Measurements from ENCODE around the gene PXMP4.
A peak's percentile ranks its signal among the peaks of the same experiment; 100 is the strongest.

The PXMP4 gene

GRCh38 chr20:33731693-33732165, 11.6 kb upstream of the PXMP4 start, which contains the start of gene ZNF341:
ZNF341 (plus strand) TSS chr20:33731996; CDS start chr20:33732022, 26 bp downstream.
- peak; percentile 77 for DNase-seq

GRCh38 chr20:33730946-33731692, 11.0 kb upstream of the PXMP4 start:
- DNase-seq = no peak

GRCh38 chr20:33729101-33729500, 9.0 kb upstream of the PXMP4 start:
- no peak for DNase-seq

GRCh38 chr20:33728463-33728862, 8.4 kb upstream of the PXMP4 start:
- no peak for DNase-seq

- DNase-seq = no peak
Observed at GRCh38 chr20:33727806-33728205, 7.7 kb upstream of the PXMP4 start.

DNA sequence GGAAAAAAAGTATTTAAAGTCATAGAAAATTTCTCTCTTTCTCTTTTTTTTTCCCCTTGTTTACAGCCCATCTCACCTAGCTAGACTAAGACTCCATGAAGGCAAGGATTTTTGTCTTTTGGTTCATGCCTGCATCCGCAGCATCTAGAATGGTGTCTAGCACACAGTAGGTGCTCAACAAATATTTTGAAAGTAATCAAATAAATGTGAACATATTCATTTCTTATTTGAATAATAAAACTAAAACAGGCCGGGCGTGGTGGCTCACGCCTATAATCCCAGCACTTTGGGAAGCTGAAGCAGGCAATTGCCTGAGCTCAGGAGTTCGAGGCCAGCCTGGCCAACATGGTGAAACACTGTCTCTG, 7.0 kb upstream of the PXMP4 start:
- no peak for DNase-seq

DNA sequence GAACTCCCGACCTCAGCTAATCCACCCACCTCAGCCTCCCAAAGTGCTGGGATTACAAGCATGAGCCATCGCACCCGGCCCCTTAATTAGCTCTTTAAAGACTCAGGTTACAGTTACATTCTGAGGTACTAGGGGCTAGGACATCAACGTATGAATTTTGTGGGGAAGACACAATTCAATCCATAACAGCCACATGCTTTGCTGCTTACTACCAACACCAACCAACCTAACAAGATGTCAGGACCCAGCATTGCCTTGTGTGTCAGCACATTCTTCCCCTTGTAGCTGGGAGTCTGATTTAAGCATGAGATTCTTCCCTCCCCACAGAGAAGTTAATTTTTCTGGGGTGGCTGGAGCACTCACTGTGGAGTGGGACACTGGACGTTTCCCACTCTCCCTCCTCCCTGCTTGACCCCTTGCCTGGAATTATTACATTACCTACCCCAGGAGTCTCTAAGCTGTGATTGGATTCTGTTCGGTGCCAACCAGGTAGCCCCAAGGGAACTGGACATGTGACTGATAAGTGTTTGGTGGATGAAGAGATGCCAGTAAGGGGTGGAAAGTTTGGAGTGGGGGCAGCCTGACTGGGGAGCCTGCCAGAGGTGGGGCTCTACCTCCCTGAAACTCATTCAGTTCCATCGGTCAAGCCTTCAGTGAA, 5.6 kb upstream of the PXMP4 start:
- no peak for DNase-seq

DNA sequence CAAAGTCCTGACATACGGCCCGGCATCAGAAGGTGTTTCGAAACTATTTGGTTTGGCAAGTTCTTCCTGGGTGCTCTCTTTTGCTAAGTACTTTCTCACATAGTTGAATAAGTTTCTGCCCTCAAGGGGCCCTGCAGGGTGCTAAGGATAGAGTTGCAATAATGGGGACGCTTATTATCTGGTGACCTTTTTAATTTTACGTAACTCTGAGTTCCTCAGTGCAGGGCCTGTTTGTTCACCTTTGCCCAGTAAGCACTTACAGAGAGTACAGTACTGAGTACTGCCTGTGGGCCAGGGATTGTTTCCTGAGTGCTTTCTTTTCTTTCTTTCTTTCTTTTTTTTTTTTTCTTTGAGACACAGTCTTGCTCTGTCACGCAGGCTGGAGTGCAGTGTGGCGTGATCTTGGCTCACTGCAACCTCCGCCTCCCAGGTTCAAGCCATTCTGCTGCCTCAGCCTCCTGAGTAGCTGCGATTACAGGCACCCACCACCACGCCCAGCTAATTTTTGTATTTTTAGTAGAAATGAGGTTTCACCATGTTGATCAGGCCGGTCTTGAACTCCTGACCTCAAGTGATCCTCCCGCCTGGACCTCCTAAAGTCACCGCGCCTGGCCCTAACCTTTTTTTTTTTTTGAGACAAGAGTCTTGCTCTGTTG, 4.5 kb upstream of the PXMP4 start:
- no peak for DNase-seq

GRCh38 chr20:33721391-33722140, 1.5 kb upstream of the PXMP4 start:
- DNase-seq = no peak

GRCh38 chr20:33719277-33719988, 677 bp downstream of the PXMP4 start:
- no peak for DNase-seq

- no peak for DNase-seq
Observed at GRCh38 chr20:33716498-33716897, 3.6 kb downstream of the PXMP4 start.

DNA sequence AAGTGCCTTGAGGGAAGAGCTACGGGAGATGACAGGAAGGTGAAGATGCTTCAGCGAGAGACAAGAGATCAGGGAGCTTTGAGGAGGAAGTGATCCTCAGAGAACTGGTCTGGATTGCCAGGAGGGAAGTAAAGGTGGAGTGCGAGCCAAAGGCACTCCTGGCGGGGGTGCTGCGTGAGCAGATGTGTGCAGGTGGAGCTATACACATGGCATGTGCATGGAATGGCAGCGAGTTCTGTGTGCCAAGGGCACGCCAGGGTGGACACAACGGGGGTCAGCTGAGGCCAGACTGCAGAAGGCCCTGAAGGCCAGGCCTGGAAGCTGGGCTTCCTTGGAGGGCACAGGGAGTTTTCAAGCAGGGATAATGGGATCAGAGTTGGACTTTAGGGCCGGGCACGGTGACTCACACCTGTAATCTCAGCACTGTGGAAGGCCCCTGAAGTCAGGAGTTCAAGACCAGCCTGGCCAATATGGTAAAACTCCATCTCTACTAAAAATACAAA, 6.2 kb downstream of the PXMP4 start:
- DNase-seq = no peak

GRCh38 chr20:33711446-33711738, 8.7 kb downstream of the PXMP4 start:
- DNase-seq = no peak

GRCh38 chr20:33710681-33711445, 9.2 kb downstream of the PXMP4 start:
- DNase-seq = no peak

DNA sequence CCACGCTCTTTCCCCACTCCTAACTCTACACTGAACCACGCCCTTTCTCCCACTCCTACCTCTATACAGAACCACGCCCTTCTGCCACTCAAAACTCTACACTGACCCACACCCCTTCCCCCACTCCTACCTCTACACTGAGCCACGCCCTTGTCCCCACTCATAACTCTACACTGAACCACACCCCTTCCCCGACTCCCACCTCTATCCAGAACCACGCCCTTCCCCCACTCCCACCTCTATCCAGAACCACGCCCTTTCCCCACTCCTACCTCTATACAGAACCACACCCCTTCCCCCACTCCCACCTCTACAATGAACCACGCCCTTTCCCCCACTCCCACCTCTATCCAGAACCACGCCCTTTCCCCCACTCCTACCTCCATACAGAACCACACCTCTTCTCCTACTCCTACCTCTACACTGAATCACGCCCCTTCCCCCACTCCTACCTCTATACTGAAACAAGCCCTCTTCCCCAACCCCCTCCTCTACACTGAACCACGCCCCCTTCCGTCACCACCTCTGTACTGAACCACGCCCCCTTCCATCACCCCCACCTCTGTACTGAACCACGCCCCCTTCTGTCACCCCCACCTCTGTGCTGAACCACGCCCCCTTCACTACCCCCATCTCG, 10.1 kb downstream of the PXMP4 start:
- no peak for DNase-seq

GRCh38 chr20:33709398-33709797, 10.7 kb downstream of the PXMP4 start:
- DNase-seq = no peak

- no peak for DNase-seq
Observed at GRCh38 chr20:33707668-33708067, 12.4 kb downstream of the PXMP4 start.

DNA sequence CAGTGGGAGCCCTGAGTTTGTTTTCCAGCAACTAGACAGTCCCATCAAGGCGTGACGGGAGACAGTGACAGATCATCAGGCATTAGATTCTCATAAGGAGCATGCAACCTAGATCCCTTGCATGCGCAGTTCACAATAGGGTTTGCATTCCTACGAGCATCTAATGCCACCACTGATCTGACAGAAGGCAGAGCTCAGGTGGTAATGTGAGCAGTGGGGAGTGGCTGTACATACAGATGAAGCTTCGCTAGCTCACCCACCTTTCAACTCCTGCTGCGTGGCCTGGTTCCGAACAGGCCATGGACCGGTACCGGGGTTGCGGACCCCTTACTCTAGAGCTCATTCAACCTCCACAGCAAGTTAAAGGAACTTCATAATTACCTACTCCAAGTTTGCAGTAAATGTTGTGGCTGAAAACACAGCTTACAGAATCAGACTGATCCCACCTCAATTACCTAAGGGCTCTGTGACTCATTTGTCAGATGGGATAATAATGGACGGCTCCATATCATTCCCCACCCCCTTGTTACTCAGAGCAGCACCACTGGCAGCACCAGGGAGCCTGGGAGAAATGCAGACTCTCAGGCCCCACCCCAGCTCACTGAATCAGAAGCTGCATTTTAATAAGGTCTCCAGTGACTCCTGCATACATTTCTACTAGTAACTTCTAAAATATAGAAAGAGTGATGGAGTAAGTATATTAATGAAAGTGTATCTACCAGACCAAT, 15.7 kb downstream of the PXMP4 start:
- no peak for DNase-seq

DNA sequence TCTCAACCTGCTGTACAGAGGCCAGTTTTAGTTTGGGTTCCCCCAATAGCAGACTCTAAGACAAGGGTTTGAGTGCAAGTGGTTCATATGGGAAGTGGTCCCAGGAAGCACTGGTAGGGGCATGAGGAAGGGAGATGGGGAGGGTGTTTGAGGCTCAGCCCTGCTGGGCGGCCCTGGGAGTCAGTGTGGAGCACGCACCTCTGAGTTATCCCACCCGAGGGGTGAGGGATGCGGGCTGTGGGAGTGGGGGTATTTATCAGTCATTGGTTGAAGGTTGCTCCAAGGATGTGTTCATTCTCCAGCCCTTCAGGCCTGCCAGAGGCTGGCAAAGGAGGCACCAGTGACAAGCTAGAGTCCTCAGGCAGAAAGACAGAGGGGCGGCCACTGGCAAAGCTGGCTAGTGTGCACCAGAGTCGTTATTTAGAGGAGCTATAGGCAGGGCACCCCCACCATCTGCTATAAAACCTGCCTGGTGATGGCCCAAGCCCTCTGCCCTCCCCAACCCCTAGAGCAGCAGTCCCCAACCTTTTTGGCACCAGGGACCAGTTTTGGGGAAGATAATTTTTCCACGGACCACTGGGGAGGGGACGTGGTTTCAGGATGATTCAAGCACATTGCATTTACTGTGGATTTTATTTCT, 16.5 kb downstream of the PXMP4 start:
- no peak for DNase-seq

DNA sequence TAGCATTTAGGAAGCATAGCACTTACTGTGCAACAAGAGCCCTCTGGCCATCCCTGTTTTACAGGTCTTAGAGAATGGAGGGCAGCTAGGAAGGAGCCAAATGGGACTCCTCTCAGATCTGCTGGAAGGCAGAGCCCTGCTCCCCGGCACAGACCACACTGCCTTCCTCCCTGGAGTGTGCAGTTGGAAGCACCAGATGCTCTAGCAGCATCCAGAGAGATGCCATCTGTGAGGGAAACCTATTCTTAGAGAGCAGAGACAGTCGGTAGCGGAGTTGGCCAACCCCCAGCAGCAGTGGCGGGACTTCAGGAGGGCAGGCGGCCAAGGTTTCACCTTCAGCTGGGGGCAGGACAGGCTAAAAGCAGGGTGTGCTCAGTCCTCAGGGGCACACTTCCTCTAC, 17.2 kb downstream of the PXMP4 start:
- no peak for DNase-seq
